Measurements from ENCODE around the gene NCKAP5. TPM values are rescaled to one million over a fixed set of nuclear protein-coding genes. Genes with fewer than 3 reads are reported as not detected.

Gene NCKAP5
- total and polyA plus RNA-seq, 8 donors: 0.23 to 1.5 (median 0.44) TPM

- FAIRE-seq: no peak
- intact Hi-C loops (cut with DNase I): no loop called here
- H3K27me3 ChIP-seq: peaks cover 0 to 4% (median 0%) of the 10 kb centered on the region in 4 donors
Observed at GRCh38 chr2:133166031-133166430, 402.2 kb downstream of the NCKAP5 start.

GRCh38 chr2:133163111-133163510 is 405.2 kb downstream of the NCKAP5 start:
- TF ChIP-seq CTCF (IDR thresholded peaks at IDR 0.05): no peak
- peaks cover 0 to 4% (median 0%) of the 10 kb centered on the region in 4 donors for H3K27me3 ChIP-seq
- no peak overlapping the region for H3K27ac ChIP-seq
- H3K4me3 ChIP-seq: no peak overlapping the region
- DNase-seq (no peak), ATAC-seq (no peak), FAIRE-seq (no peak)
- H3K9me3 ChIP-seq: no peaks in the 10 kb centered on the region
- intact Hi-C loops (cut with DNase I): no loop called here
- H3K36me3 ChIP-seq: no peaks in the 10 kb centered on the region
- peaks cover 0 to 9% (median 4%) of the 10 kb centered on the region in 3 donors for H3K4me1 ChIP-seq
- WGBS, 2 donors: 87 to 94% methylated on average over 4 of the region's 4 CpGs

More at GRCh38 chr2:133166031-133166430, 402.2 kb downstream of the NCKAP5 start:
- TF ChIP-seq CTCF (IDR thresholded peaks at IDR 0.05): no peak
- Histone ChIP-seq H3K27ac (no peak overlapping the region), H3K4me3 (no peak overlapping the region), H3K9me3 (no peaks in the 10 kb centered on the region), H3K36me3 (no peaks in the 10 kb centered on the region), H3K4me1 (no peaks in the 10 kb centered on the region)
- WGBS, 2 donors: 68 to 89% methylated on average over 2 of the region's 2 CpGs
- ATAC-seq (no peak), DNase-seq (no peak)

GRCh38 chr2:133158442-133158841 is 409.8 kb downstream of the NCKAP5 start:
- no peak for TF ChIP-seq CTCF (IDR thresholded peaks at IDR 0.05)
- Histone ChIP-seq H3K36me3 (no peaks in the 10 kb centered on the region), H3K27ac (peak overlapping the region in 2 of 4 donors; percentile 0 to 30), H3K27me3 (no peaks in the 10 kb centered on the region), H3K9me3 (no peaks in the 10 kb centered on the region), H3K4me1 (peaks cover 0 to 15% (median 9%) of the 10 kb centered on the region in 3 donors), H3K4me3 (no peak overlapping the region)
- FAIRE-seq (no peak), ATAC-seq (peak in 3 of 4 donors; percentile 58 to 71 (median 63)), DNase-seq (no peak)
- intact Hi-C loops (cut with DNase I): no loop called here

- no peaks in the 10 kb centered on the region for H3K9me3 ChIP-seq
- intact Hi-C loops (cut with DNase I): no loop called here
- WGBS, 2 donors: 16 to 21% methylated on average over 1 of the region's 1 CpG
- no peak for TF ChIP-seq CTCF (IDR thresholded peaks at IDR 0.05)
- H3K4me3 ChIP-seq: no peak overlapping the region
- ATAC-seq: peak; percentile 50 to 91 (median 85)
- no peak for FAIRE-seq
- H3K27ac ChIP-seq: peak overlapping the region in 2 of 4 donors; percentile 0 to 30
- no peak for DNase-seq
- H3K36me3 ChIP-seq: no peaks in the 10 kb centered on the region
- H3K4me1 ChIP-seq: peaks cover 0 to 15% (median 9%) of the 10 kb centered on the region in 3 donors
- H3K27me3 ChIP-seq: no peaks in the 10 kb centered on the region
Observed at GRCh38 chr2:133158024-133158423, 410.2 kb downstream of the NCKAP5 start.

GRCh38 chr2:133157141-133157540 is 411.1 kb downstream of the NCKAP5 start:
- Histone ChIP-seq H3K36me3 (no peaks in the 10 kb centered on the region), H3K27me3 (no peaks in the 10 kb centered on the region), H3K9me3 (no peaks in the 10 kb centered on the region), H3K4me3 (no peak overlapping the region), H3K4me1 (peaks cover 0 to 15% (median 9%) of the 10 kb centered on the region in 3 donors), H3K27ac (no peak overlapping the region)
- peak in 1 of 4 donors; percentile 28 for ATAC-seq
- intact Hi-C loops (cut with DNase I): no loop called here
- DNase-seq: no peak
- WGBS, 2 donors: 64 to 69% methylated on average over 3 of the region's 3 CpGs
- no peak for TF ChIP-seq CTCF (IDR thresholded peaks at IDR 0.05)
- FAIRE-seq: no peak

Measured in pancreas (tissue), 10 donors.